BLaER1 treated with 17β-estradiol and CSF1 and Interleukin-3, amounts not matched to agents 10 nM and 100 nM (cell line): ENCODE measurements around the gene WDR88.

Experiments
- H3K27ac ChIP-seq, 11 experiments: shearing (Covaris generic); formaldehyde crosslinking; 2 replicates each; pipeline ENCODE4 v1.8.1; 2022
- H3K27me3 ChIP-seq, 11 experiments: shearing (Covaris generic); formaldehyde crosslinking; 2 replicates each; pipeline ENCODE4 v1.8.1; 2022
- H3K36me3 ChIP-seq, 11 experiments: shearing (Covaris generic); formaldehyde crosslinking; 2 replicates each; pipeline ENCODE4 v1.8.1; 2022
- H3K4me1 ChIP-seq, 10 experiments: shearing (Covaris generic); formaldehyde crosslinking; 2 replicates each; pipeline ENCODE4 v1.8.1; 2022
- H3K4me2 ChIP-seq, 11 experiments: shearing (Covaris generic); formaldehyde crosslinking; 2 replicates each; pipeline ENCODE4 v1.8.1; 2022
- H3K4me3 ChIP-seq, 10 experiments: shearing (Covaris generic); formaldehyde crosslinking; 2 replicates each; pipeline ENCODE4 v1.8.1; 2022
- H3K9ac ChIP-seq, 11 experiments: shearing (Covaris generic); formaldehyde crosslinking; 2 replicates each; pipeline ENCODE4 v1.8.1; 2022
- H3K9me3 ChIP-seq, 11 experiments: shearing (Covaris generic); formaldehyde crosslinking; replicated peaks in 1 of 11; 2 replicates each; pipeline ENCODE4 v1.8.1; 2022
- H4K20me1 ChIP-seq, 11 experiments: shearing (Covaris generic); formaldehyde crosslinking; 2 replicates each; pipeline ENCODE4 v1.8.1; 2022
- Cebpa-rat ChIP-seq, 11 experiments: shearing (Covaris generic); IDR thresholded peaks; 2 replicates each; pipeline ENCODE4 v1.8.1; 2022

WDR88 gene, protein sequence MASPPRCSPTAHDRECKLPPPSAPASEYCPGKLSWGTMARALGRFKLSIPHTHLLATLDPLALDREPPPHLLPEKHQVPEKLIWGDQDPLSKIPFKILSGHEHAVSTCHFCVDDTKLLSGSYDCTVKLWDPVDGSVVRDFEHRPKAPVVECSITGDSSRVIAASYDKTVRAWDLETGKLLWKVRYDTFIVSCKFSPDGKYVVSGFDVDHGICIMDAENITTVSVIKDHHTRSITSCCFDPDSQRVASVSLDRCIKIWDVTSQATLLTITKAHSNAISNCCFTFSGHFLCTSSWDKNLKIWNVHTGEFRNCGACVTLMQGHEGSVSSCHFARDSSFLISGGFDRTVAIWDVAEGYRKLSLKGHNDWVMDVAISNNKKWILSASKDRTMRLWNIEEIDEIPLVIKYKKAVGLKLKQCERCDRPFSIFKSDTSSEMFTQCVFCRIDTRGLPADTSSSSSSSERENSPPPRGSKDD

GRCh38 chr19:33132021-33132420 is at the start of gene WDR88:
TSS of gene WDR88 (plus strand) at chr19:33132114. CDS start at chr19:33132170, 56 bp downstream.
- Histone ChIP-seq H3K9me3 (0 out of 22 replicates have a peak, but pooled peaks cover 0 to 3% (median 0%) of the 10 kb centered on the region in 11 experiments), H3K4me1 (no peaks in the 10 kb centered on the region), H3K27ac (no peak within 1 kb of the TSS), H4K20me1 (no peaks in the 10 kb centered on the region; a peak in 1 of 22 replicates), H3K4me2 (no peak within 1 kb of the TSS), H3K27me3 (peaks cover 6 to 26% (median 20%) of the 10 kb centered on the region in 11 experiments; a peak in 21 of 22 replicates), H3K4me3 (no peak within 1 kb of the TSS), H3K36me3 (peaks cover 48 to 58% (median 54%) of the 10 kb centered on the region in 11 experiments), H3K9ac (no peak within 1 kb of the TSS)
- TF ChIP-seq Cebpa-rat (IDR thresholded peaks at IDR 0.05), result no peak

- H3K4me3 ChIP-seq, result no peak overlapping the region
- no peaks in the 10 kb centered on the region for H3K27me3 ChIP-seq
- H4K20me1 ChIP-seq, result peaks cover 0 to 13% (median 0%) of the 10 kb centered on the region in 11 experiments; a peak in 3 of 22 replicates
- H3K9me3 ChIP-seq, result no peaks in the 10 kb centered on the region
- H3K9ac ChIP-seq, result no peak overlapping the region
- TF ChIP-seq Cebpa-rat (IDR thresholded peaks at IDR 0.05), result no peak
- peaks cover 26 to 55% (median 31%) of the 10 kb centered on the region in 11 experiments for H3K36me3 ChIP-seq
- H3K27ac ChIP-seq, result no peak overlapping the region
- peaks cover 11 to 14% (median 13%) of the 10 kb centered on the region in 10 experiments for H3K4me1 ChIP-seq
- H3K4me2 ChIP-seq, result no peak overlapping the region
Measured at GRCh38 chr19:33085570-33086128, 46.3 kb upstream of the WDR88 start.

DNA sequence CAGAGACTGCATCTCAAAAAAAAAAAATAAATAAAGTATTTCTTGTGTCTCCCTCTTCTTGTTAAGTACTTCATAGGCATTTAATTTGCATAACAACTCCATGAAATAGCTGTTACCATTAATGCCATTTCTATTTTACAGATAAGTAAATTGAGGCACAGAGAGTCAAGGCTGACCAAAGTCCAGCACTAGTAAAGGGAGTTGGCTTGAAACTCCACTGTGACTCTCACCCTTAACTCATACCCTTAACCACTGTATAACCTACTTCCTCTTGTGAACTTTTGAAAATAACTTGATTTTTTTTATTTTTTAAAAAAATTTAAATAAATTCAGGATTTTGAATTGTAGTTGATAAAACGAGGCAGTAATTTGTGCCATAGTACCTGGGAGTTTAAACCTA is 45.0 kb upstream of the WDR88 start:
- Histone ChIP-seq H3K4me1 (peaks cover 6 to 9% (median 8%) of the 10 kb centered on the region in 10 experiments), H3K27me3 (no peaks in the 10 kb centered on the region), H3K9ac (no peak overlapping the region), H3K27ac (no peak overlapping the region), H3K4me3 (no peak overlapping the region), H3K36me3 (peaks cover 36 to 67% (median 41%) of the 10 kb centered on the region in 11 experiments), H4K20me1 (peaks cover 0 to 13% (median 0%) of the 10 kb centered on the region in 11 experiments; a peak in 3 of 22 replicates), H3K9me3 (no peaks in the 10 kb centered on the region), H3K4me2 (no peak overlapping the region)
- TF ChIP-seq Cebpa-rat (IDR thresholded peaks at IDR 0.05), result no peak

DNA sequence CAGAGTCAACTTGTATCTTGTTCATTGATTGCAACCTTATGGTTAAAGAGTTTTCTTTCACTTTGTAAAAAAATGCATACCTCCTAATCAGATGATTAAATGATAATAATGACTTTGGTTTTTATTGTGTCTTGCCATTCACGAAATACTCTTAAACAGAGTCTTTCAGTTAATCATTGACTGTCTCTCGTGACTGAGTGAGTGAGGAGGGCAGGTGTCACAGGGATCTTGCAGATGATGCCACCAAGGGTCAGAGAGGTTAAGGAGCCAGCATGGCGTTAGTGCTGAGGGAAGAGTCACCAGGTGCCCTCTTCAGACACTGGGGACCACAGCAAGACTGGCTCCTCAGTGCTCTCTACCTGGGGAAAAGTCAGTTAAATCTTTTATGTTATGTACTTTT is 42.9 kb upstream of the WDR88 start:
- Histone ChIP-seq H3K4me3 (no peak overlapping the region), H3K9ac (no peak overlapping the region), H3K4me2 (no peak overlapping the region), H4K20me1 (peaks cover 0 to 13% (median 0%) of the 10 kb centered on the region in 11 experiments; a peak in 3 of 22 replicates), H3K4me1 (no peaks in the 10 kb centered on the region), H3K36me3 (peaks cover 56 to 82% (median 61%) of the 10 kb centered on the region in 11 experiments), H3K27me3 (no peaks in the 10 kb centered on the region), H3K9me3 (no peaks in the 10 kb centered on the region), H3K27ac (no peak overlapping the region)
- no peak for TF ChIP-seq Cebpa-rat (IDR thresholded peaks at IDR 0.05)

GRCh38 chr19:33090179-33090578 is 41.7 kb upstream of the WDR88 start:
- no peak overlapping the region for H3K27ac ChIP-seq
- no peak overlapping the region for H3K9ac ChIP-seq

DNA sequence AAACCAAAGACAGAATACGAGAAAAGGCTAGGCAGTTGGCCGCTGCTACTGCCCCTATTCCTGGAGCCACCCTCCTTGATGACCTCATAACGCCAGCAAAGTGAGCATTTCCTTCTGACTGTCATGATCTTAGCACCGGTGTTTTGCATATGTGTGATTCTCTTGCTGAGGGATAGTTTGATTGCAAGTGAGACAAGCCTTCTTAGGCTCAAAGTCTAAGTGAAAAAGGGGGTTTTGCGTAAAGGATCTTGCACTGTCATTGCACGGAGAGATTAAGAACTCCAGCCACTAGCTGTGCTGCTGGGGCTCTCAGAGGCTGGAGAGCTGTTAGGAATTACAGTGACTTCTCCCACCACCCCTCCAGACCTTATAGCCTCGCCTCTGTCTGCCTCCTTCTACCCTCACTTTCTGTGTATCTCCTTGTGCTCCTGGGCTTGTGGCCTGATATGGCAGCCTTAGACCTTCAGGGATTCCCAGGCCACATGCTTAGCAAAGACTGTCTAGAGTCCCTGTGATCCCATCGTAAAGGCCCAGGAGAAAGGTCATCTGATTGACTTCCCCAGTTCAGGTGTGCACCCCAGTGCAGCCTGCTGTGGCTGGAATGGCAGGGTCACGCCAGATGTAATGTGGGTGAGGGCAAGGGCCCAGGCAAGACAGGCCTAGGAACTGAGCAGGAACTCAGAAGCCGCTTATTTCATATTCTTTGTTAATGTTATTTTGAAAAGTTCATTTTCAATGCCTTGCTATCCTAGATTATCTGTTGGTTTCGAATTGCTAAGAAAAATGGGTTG is 38.3 kb upstream of the WDR88 start:
- no peaks in the 10 kb centered on the region for H3K27me3 ChIP-seq
- no peak overlapping the region for H3K4me3 ChIP-seq
- H4K20me1 ChIP-seq, result peaks cover 0 to 14% (median 0%) of the 10 kb centered on the region in 11 experiments; a peak in 3 of 22 replicates
- H3K9me3 ChIP-seq, result no peaks in the 10 kb centered on the region
- H3K27ac ChIP-seq, result no peak overlapping the region
- H3K9ac ChIP-seq, result no peak overlapping the region; a peak in 1 of 22 replicates
- peaks cover 0 to 3% (median 0%) of the 10 kb centered on the region in 10 experiments; a peak in 1 of 20 replicates for H3K4me1 ChIP-seq
- peaks cover 92 to 100% (median 95%) of the 10 kb centered on the region in 11 experiments for H3K36me3 ChIP-seq
- TF ChIP-seq Cebpa-rat (IDR thresholded peaks at IDR 0.05), result no peak
- no peak overlapping the region for H3K4me2 ChIP-seq

More at GRCh38 chr19:33090179-33090578, 41.7 kb upstream of the WDR88 start:
- H3K4me1 ChIP-seq, result no peaks in the 10 kb centered on the region
- no peak overlapping the region for H3K4me2 ChIP-seq
- peaks cover 68 to 88% (median 72%) of the 10 kb centered on the region in 11 experiments for H3K36me3 ChIP-seq
- H3K27me3 ChIP-seq, result no peaks in the 10 kb centered on the region
- no peak overlapping the region for H3K4me3 ChIP-seq
- no peak for TF ChIP-seq Cebpa-rat (IDR thresholded peaks at IDR 0.05)
- H3K9me3 ChIP-seq, result no peaks in the 10 kb centered on the region
- H4K20me1 ChIP-seq, result peaks cover 0 to 9% (median 0%) of the 10 kb centered on the region in 11 experiments; a peak in 3 of 22 replicates

DNA sequence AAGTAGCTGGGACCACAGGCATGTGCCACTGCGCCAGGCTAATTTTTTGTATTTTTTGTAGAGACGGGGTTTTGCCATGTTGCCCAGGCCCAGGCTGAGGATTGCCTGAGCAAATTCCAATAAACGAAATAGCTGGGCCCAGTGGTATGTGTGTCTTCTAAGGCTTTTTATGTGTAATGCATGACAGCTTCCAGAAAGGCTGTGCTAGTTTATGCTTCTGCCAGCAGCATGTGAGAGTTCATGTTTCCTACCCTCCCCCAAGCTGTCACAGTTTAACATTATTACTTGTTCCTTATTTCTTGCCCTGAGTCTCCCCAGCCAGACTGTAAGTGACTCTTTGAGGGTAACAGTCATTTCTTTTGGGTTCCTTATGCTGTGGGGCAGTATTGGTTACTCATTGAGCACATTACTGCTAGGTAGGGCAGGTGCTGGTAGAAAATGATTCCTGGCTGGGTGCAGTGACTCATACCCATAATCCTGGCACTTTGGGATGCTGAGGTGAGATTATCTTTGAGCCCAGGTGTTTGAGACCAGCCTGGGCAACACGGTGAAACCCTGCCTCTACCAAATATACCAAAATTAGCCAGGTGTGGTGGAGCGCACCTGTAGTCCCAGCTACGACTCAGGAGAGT is 37.4 kb upstream of the WDR88 start:
- peaks cover 0 to 13% (median 0%) of the 10 kb centered on the region in 11 experiments; a peak in 3 of 22 replicates for H4K20me1 ChIP-seq

DNA sequence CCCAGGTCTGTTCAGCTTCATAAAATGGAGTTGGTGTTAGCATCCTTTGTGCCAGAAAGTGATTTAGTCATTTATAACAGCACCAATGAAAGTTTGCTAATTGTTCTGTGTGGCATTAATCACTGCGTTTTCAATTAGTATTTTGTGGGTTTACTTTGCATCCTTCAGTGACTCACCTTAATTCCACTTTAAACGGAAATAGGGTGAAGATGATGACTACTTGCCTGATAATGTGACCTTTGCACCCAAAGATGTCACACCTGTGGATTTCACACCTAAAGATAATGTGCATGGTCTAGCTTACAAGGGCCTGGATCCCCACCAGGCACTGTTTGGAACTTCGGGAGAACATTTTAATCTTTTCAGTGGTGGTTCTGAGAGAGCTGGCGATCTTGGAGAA is 35.9 kb upstream of the WDR88 start:
- peaks cover 84 to 99% (median 92%) of the 10 kb centered on the region in 11 experiments for H3K36me3 ChIP-seq

More for the DNA sequence above, 37.4 kb upstream of the WDR88 start:
- no peaks in the 10 kb centered on the region for H3K27me3 ChIP-seq
- no peak overlapping the region for H3K4me2 ChIP-seq
- H3K4me3 ChIP-seq, result no peak overlapping the region
- TF ChIP-seq Cebpa-rat (IDR thresholded peaks at IDR 0.05), result no peak
- peaks cover 0 to 5% (median 0%) of the 10 kb centered on the region in 10 experiments; a peak in 1 of 20 replicates for H3K4me1 ChIP-seq
- peaks cover 89 to 99% (median 93%) of the 10 kb centered on the region in 11 experiments for H3K36me3 ChIP-seq
- H3K9me3 ChIP-seq, result no peaks in the 10 kb centered on the region
- no peak overlapping the region for H3K27ac ChIP-seq
- H3K9ac ChIP-seq, result no peak overlapping the region

More for the DNA sequence above, 35.9 kb upstream of the WDR88 start:
- H4K20me1 ChIP-seq, result peaks cover 0 to 7% (median 0%) of the 10 kb centered on the region in 11 experiments; a peak in 3 of 22 replicates
- no peaks in the 10 kb centered on the region for H3K9me3 ChIP-seq
- H3K27me3 ChIP-seq, result no peaks in the 10 kb centered on the region
- no peak overlapping the region for H3K4me2 ChIP-seq
- H3K4me1 ChIP-seq, result peaks cover 0 to 5% (median 0%) of the 10 kb centered on the region in 10 experiments; a peak in 1 of 20 replicates
- H3K4me3 ChIP-seq, result no peak overlapping the region
- TF ChIP-seq Cebpa-rat (IDR thresholded peaks at IDR 0.05), result no peak
- H3K9ac ChIP-seq, result no peak overlapping the region
- no peak overlapping the region for H3K27ac ChIP-seq
